BJ (cell line): ENCODE measurements around the gene YAF2. TPM values are rescaled to one million over a fixed set of nuclear protein-coding genes. Genes with fewer than 3 reads are reported as not detected.

Experiments used
- CTCF ChIA-PET: fragments of 350-600 bp; formaldehyde crosslinking; extraction: SDS; loops from one replicate; lab custom pipeline; 2021; ENCODE audit warnings: antibody characterized with exemption, inconsistent platforms; lab: Yijun Ruan, JAX
- POLR2A ChIA-PET: fragments of 300-600 bp; sonication (Branson Sonifier 250); formaldehyde crosslinking; extraction: SDS; loops from one replicate; lab custom pipeline; 2021; ENCODE audit warnings: antibody characterized with exemption; lab: Charles Lee
- DNase-seq: peaks from one replicate; pipeline ENCODE4 v3.0.0-alpha.2; 2011; ENCODE audit warnings: low read depth
- H3K27me3 ChIP-seq: 2 replicates; pipeline ENCODE4 v1.6.0; 2011; ENCODE audit warnings: low read length; ENCODE audit not compliant: control insufficient read depth, insufficient read depth
- H3K36me3 ChIP-seq: 2 replicates; pipeline ENCODE4 v1.5.1; 2011; ENCODE audit warnings: low read length; ENCODE audit not compliant: control insufficient read depth, insufficient read depth
- H3K4me3 ChIP-seq: 2 replicates; pipeline ENCODE4 v1.5.1; 2011; ENCODE audit warnings: low read depth, mild to moderate bottlenecking, control low read depth, low read length
- CTCF ChIP-seq: IDR thresholded peaks from 2 replicates; pipeline ENCODE4 v1.5.1; 2011; ENCODE audit warnings: low read depth, mild to moderate bottlenecking, control low read depth, inconsistent platforms, low read length, moderate library complexity; ENCODE audit not compliant: insufficient read depth
- polyA plus RNA-seq: library from polyadenylated mRNA; depleted of rRNA; stranded (reverse); fragments of >200 nt; gene quantifications from 2 replicates; pipeline ENCODE4 v1.2.3, GENCODE V29; 2011

Gene YAF2
- polyA plus RNA-seq, 1 experiment = 10.0 TPM

- no peak for DNase-seq
- ChIA-PET POLR2A (no interaction called here), CTCF (no interaction called here)
- H3K36me3 ChIP-seq = no peaks in the 10 kb centered on the region; the same call in 1 of the 2 replicates
- H3K27me3 ChIP-seq = no peaks in the 10 kb centered on the region
- no peak overlapping the region for H3K4me3 ChIP-seq
- TF ChIP-seq CTCF = no peak
Observed at GRCh38 chr12:42174978-42175377, 63.1 kb downstream of the YAF2 start.

GRCh38 chr12:42173961-42174521 lies 64.0 kb downstream of the YAF2 start:
- TF ChIP-seq CTCF = no peak
- ChIA-PET CTCF (no interaction called here), POLR2A (no interaction called here)
- DNase-seq = no peak
- H3K4me3 ChIP-seq = no peak overlapping the region
- H3K27me3 ChIP-seq = no peaks in the 10 kb centered on the region
- no peaks in the 10 kb centered on the region for H3K36me3 ChIP-seq

- Histone ChIP-seq H3K4me3 (no peak overlapping the region), H3K36me3 (no peaks in the 10 kb centered on the region), H3K27me3 (no peaks in the 10 kb centered on the region)
- no peak for DNase-seq
- no peak for TF ChIP-seq CTCF
- CTCF ChIA-PET = no interaction called here
- POLR2A ChIA-PET = no interaction called here
Observed at GRCh38 chr12:42172441-42173210, 65.4 kb downstream of the YAF2 start.

DNA sequence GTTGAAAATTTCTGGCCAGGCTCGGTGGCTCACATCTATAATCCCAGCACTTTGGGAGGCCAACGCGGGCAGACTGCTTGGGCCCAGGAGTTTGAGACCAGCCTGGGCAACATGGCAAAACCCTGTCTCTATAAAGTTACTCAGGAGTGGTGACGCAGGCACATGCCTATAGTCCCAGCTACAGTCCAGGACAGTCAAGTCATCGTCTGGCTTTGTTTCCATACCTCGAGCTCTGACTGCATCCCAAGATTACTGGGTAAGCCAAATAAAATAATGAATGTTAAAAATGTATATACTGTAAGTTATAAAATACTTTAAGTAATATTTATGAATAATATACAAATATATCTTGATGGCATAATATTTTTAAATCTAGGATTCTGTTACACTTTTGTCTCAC lies 70.3 kb downstream of the YAF2 start:
- H3K27me3 ChIP-seq = no peaks in the 10 kb centered on the region
- no peak for TF ChIP-seq CTCF
- CTCF ChIA-PET = no interaction called here
- no peak for DNase-seq
- POLR2A ChIA-PET = no interaction called here
- no peaks in the 10 kb centered on the region for H3K36me3 ChIP-seq
- H3K4me3 ChIP-seq = no peak overlapping the region

DNA sequence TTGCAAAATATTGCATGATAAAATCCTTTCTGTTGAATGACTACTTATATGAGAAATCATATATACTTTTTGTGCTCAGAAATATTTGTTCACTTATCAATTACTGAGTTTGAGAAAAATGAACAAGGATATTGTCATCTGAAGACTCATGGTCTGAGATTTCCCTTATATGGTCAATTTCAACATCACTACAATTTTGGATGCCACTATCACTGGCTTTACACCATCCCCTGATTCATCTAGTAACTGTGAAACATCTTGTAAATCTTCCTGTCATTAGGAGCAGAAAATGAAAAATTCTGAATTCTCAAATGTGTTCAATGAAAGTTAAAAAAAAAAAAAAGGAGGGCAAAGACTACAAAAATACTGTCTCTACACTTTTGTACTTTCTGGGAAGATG lies 71.5 kb downstream of the YAF2 start:
- Histone ChIP-seq H3K27me3 (no peaks in the 10 kb centered on the region), H3K4me3 (no peak overlapping the region), H3K36me3 (no peaks in the 10 kb centered on the region)
- ChIA-PET POLR2A (no interaction called here), CTCF (interaction anchor here (1.1 kb wide), 1 partner anchor 8 kb away, joined by 4 read pairs; no protein-coding TSS in a partner anchor)
- no peak for TF ChIP-seq CTCF
- no peak for DNase-seq
